Mesodermal cell (in vitro differentiated cells): ENCODE measurements around the gene PSMA4.

Source experiments
- H3K27ac ChIP-seq: 2 replicates; pipeline ENCODE4 v1.7.0; 2013; ENCODE audit warnings: mild to moderate bottlenecking, low read depth, low read length, moderate library complexity; ENCODE audit not compliant: severe bottlenecking
- H3K36me3 ChIP-seq: 2 replicates; pipeline ENCODE4 v1.7.1; 2013; ENCODE audit warnings: mild to moderate bottlenecking, low read length, moderate library complexity; ENCODE audit not compliant: control insufficient read depth, insufficient read depth
- H3K4me1 ChIP-seq: one replicate; pipeline ENCODE4 v1.7.1; 2013; ENCODE audit warnings: mild to moderate bottlenecking, low read length; ENCODE audit not compliant: insufficient read depth, control insufficient read depth, poor library complexity, severe bottlenecking
- H3K4me3 ChIP-seq: 2 replicates; pipeline ENCODE4 v1.7.0; 2013; ENCODE audit warnings: low read length, control low read depth, mild to moderate bottlenecking; ENCODE audit not compliant: insufficient read depth, poor library complexity, severe bottlenecking; ENCODE audit errors: extremely low read depth
- H3K9me3 ChIP-seq: 2 replicates; pipeline ENCODE4 v1.7.1; 2013; ENCODE audit warnings: mild to moderate bottlenecking, low read length, moderate library complexity; ENCODE audit not compliant: control insufficient read depth
- WGBS, 2 experiments: methylation state at CpG; one replicate each; pipeline ENCODE4 v1.1.5; 2013; ENCODE audit warnings: missing lambda C conversion rate in 2 of 2; ENCODE audit not compliant: insufficient coverage in 2 of 2; 5-methylcytosine and 5-hydroxymethylcytosine counted together

PSMA4 gene

GRCh38 chr15:78570710-78571109, 30.5 kb downstream of the PSMA4 start:
- Histone ChIP-seq H3K4me3 (no peak overlapping the region), H3K4me1 (no peaks in the 10 kb centered on the region), H3K36me3 (no peaks in the 10 kb centered on the region), H3K27ac (no peak overlapping the region), H3K9me3 (no peaks in the 10 kb centered on the region)
- WGBS, 2 experiments, result 60 to 94% methylated on average over 1 to 2 of the region's 2 CpGs

DNA sequence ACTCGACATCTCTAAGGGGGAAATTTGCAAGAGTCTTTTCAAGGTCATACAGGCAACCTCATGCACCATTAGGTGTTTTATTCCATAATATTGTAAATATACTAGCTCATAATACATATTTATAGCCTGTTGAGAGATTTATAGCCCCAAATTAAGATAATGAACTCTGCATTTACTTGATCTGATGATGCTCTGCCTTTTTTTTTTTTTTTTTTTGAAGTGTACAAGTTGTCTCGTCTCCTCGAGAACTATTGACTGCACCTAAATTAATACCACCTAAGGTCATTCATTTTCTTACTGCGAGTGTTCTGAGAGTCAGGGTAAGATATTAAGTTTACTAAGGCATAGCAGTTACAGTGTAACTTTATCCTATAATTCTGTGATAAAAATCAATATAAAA, 31.1 kb downstream of the PSMA4 start:
- no peaks in the 10 kb centered on the region for H3K4me1 ChIP-seq
- H3K9me3 ChIP-seq, result no peaks in the 10 kb centered on the region
- H3K4me3 ChIP-seq, result no peak overlapping the region
- no peak overlapping the region for H3K27ac ChIP-seq
- no peaks in the 10 kb centered on the region for H3K36me3 ChIP-seq
- no CpG with 5 or more reads among the region's 4 CpGs for WGBS, 2 experiments

DNA sequence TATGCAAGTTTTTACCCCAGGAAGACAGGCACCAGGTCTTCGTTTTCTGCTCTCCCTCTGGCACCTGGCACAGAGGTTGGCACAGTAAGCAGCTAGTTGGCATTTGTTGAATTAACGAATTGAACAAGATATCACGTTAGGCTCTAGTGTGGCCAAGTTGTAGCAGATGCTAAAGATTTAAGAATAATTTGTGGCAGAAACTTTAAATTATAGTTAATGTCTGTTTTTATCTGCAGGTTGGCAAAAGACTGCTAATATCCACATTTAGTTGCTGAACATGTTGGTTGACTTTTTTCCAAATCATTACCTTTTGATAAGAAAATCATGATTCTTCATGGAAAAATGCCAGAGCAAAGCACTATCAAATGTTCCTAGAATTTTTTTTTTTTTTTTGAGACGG, 33.2 kb downstream of the PSMA4 start:
- WGBS, 2 experiments, result 89 to 94% methylated on average over 2 to 3 of the region's 4 CpGs

GRCh38 chr15:78574944-78575343, 34.7 kb downstream of the PSMA4 start:
- no peaks in the 10 kb centered on the region for H3K4me1 ChIP-seq
- H3K4me3 ChIP-seq, result no peak overlapping the region
- H3K36me3 ChIP-seq, result no peaks in the 10 kb centered on the region
- no peak overlapping the region for H3K27ac ChIP-seq
- 88% methylated on average over 1 of the region's 1 CpG; no CpG with 5 or more reads in 1 of the 2 experiments for WGBS, 2 experiments
- H3K9me3 ChIP-seq, result no peaks in the 10 kb centered on the region

More for the DNA sequence above, 33.2 kb downstream of the PSMA4 start:
- Histone ChIP-seq H3K9me3 (no peaks in the 10 kb centered on the region), H3K36me3 (no peaks in the 10 kb centered on the region), H3K27ac (no peak overlapping the region), H3K4me3 (no peak overlapping the region), H3K4me1 (no peaks in the 10 kb centered on the region)

DNA sequence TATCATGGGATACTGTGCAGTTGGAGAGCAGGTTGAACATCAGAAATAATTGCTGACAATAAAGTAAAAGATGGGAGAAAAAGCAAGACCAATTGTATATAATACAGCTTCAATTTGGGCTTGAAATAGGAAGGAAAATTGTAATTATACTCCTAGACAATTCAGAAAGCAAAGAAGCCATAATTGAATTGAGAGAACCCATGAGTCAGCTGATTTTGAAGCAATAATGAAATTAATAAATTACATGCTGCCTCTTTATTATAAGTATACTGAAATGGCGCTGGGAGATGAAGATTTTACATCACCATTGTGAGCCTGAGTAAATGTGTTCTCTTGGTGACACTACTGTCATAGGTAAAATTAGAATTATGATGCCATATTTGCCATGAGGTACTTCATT, 57.3 kb downstream of the PSMA4 start:
- Histone ChIP-seq H3K4me3 (no peak overlapping the region), H3K9me3 (no peaks in the 10 kb centered on the region), H3K36me3 (no peaks in the 10 kb centered on the region), H3K27ac (no peak overlapping the region), H3K4me1 (no peaks in the 10 kb centered on the region)
- WGBS, 2 experiments, result no CpG with 5 or more reads among the region's 1 CpG

DNA sequence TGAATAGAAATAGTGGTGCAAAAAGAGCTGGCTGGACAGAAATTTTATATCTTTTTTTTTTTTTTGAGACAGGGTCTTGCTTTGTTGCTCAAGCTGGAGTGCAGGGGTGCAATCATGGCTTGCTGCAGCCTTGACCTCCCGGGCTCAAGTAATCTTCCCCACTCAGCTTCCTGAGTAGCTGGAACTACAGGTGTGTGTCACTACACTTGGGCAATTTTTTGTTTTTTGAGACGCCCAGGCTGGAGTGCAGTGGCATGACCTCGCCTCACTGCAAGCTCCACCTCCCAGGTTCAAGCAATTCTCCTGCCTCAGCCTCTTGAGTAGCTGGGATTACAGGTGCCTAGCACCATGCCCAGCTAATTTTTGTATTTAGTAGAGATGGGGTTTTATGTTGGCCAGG, 58.1 kb downstream of the PSMA4 start:
- H3K4me3 ChIP-seq, result no peak overlapping the region
- no peaks in the 10 kb centered on the region for H3K36me3 ChIP-seq
- H3K27ac ChIP-seq, result no peak overlapping the region
- H3K9me3 ChIP-seq, result no peaks in the 10 kb centered on the region
- H3K4me1 ChIP-seq, result no peaks in the 10 kb centered on the region
- 78 to 100% methylated on average over 2 to 3 of the region's 3 CpGs for WGBS, 2 experiments

- no peak overlapping the region for H3K27ac ChIP-seq
- no peaks in the 10 kb centered on the region for H3K9me3 ChIP-seq
- H3K4me3 ChIP-seq, result no peak overlapping the region
- no peaks in the 10 kb centered on the region for H3K36me3 ChIP-seq
- H3K4me1 ChIP-seq, result no peaks in the 10 kb centered on the region
Measured at GRCh38 chr15:78599189-78599588, 58.9 kb downstream of the PSMA4 start.
